Prostate gland (tissue), 2 donors: ENCODE measurements around the gene B3GNT4.

Experiments
- POLR2A ChIP-seq: fragments of 450-650 bp; IDR thresholded peaks from one replicate; pipeline ENCODE4 v1.6.1; 2016; ENCODE audit warnings: antibody characterized with exemption, mild to moderate bottlenecking
- TF ChIP-seq, protein P1 (sequence below), 4 experiments: fragments of 200-600 bp in 2 of 4; fragments of 450-650 bp in 2 of 4; sonication (generic) in 2 of 4; IDR thresholded peaks; 1 replicate in 3 of 4; 2 replicates in 1 of 4; pipeline ENCODE4 v1.5.1; 2016 to 2019; ENCODE audit warnings: antibody characterized with exemption in 4 of 4, mild to moderate bottlenecking in 2 of 4, moderate library complexity in 2 of 4

DNA sequence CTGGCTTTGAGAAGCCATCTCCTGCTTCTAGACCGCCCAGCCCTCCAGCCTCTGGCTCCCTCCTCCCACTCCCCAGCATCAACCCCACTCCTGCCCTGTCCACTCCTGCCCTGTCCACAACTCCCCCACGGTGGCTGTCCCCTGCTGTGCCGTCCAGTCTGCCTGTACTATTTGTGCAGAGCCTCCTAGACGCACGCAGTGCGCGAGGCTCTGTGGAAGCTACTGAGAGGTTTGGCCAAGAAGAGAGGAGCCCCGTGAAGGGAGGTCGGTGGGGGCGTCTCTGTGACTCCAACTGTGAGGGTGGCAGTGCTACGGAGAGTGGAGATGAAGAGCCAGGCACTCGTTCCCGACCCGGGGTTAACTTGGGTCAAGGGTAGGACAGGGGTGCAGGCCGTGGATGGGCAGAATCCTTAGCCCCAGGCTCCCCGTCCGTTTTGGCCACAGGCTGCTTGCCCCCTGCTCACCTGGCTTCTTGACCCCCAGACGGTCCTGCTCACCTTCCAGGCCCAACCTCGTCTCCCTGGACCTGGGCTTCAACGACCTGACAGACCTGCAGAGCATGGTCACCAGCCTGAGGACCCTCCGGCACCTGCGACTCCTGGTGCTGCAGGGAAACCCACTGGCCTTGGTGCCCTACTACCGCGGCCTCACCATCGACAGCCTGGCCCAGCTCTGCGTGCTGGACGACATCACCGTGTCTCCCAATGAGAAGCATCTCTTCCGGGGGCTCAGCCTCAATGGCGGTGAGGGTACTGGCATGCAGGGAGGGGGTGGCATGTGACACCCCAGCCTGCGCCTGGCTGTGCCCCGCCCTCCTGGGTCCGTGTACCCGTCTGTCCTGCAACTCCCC is 13.7 kb upstream of the B3GNT4 start:
- TF ChIP-seq POLR2A: no peak
- TF ChIP-seq, protein P1, sequence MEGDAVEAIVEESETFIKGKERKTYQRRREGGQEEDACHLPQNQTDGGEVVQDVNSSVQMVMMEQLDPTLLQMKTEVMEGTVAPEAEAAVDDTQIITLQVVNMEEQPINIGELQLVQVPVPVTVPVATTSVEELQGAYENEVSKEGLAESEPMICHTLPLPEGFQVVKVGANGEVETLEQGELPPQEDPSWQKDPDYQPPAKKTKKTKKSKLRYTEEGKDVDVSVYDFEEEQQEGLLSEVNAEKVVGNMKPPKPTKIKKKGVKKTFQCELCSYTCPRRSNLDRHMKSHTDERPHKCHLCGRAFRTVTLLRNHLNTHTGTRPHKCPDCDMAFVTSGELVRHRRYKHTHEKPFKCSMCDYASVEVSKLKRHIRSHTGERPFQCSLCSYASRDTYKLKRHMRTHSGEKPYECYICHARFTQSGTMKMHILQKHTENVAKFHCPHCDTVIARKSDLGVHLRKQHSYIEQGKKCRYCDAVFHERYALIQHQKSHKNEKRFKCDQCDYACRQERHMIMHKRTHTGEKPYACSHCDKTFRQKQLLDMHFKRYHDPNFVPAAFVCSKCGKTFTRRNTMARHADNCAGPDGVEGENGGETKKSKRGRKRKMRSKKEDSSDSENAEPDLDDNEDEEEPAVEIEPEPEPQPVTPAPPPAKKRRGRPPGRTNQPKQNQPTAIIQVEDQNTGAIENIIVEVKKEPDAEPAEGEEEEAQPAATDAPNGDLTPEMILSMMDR (IDR thresholded peaks at IDR 0.05): no peak
